SIG-M5 (cell line): ENCODE data around the gene SSX7.
"Not testable (repeated sequence)": the region's sequence is repeated elsewhere in the genome, so short reads cannot be mapped to it uniquely, and the experiment has no call there.

Source experiments
- DNase-seq: peaks from one replicate; lab custom pipeline; 2025; lab: John Stamatoyannopoulos, UW

SSX7 gene, protein sequence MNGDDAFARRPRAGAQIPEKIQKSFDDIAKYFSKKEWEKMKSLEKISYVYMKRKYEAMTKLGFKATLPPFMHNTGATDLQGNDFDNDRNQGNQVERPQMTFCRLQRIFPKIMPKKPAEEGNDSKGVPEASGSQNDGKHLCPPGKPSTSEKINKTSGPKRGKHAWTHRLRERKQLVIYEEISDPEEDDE

GRCh38 chrX:52654800-52655199, at the start of gene SSX7:
SSX7 (minus strand) TSS chrX:52654900; CDS start chrX:52653472, 1,428 bp downstream.
- DNase-seq, result not testable (repeated sequence)

- not testable (repeated sequence) for DNase-seq
Measured at GRCh38 chrX:52692034-52692433, 37.3 kb upstream of the SSX7 start.

GRCh38 chrX:52662218-52662617, 7.5 kb upstream of the SSX7 start:
- DNase-seq, result not testable (repeated sequence)

- not testable (repeated sequence) for DNase-seq
Measured at GRCh38 chrX:52655475-52655874, 775 bp upstream of the SSX7 start.

DNA sequence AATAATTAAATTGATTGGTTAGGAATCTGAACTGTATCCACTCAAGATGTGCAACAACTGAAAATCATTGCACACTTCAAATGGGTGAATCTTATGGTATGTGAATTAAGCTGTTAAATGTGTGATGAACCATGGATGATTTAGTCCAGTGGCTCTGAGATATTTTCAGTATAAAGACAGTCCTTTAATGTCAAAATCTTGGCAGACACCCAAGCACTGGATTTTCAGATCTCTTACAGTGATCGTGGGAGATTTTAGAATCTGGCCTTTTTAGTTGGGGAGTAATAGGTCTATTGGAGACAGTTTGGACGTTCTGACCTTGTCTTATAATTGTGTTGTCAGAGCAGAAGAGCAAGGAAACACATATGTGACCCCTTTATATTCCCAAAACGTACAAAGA, 4.0 kb downstream of the SSX7 start:
- not testable (repeated sequence) for DNase-seq

- DNase-seq, result not testable (repeated sequence)
Measured at GRCh38 chrX:52648956-52649355, 5.7 kb downstream of the SSX7 start.

DNA sequence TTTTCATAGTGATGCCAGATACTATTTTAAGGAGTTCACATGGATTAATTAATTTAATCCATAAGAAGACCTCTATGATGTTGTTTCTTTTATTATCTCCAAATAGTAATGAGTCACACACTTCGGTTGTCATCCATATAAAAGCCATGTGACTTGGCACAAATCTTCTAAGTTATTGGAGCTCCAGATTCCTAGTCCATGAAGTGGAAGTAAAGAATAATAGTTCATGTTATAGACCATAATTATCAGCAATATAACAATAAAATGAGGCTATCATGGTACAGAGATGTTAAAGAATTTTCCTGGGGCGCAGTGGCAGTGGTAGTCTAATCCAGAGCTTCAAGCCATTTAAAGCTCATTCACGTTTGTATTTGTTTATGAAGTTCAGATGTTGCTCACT, 26.2 kb downstream of the SSX7 start:
- DNase-seq, result not testable (repeated sequence)

GRCh38 chrX:52620661-52621060, 34.0 kb downstream of the SSX7 start:
- not testable (repeated sequence) for DNase-seq

GRCh38 chrX:52608961-52609360, 45.7 kb downstream of the SSX7 start:
- no peak for DNase-seq

DNA sequence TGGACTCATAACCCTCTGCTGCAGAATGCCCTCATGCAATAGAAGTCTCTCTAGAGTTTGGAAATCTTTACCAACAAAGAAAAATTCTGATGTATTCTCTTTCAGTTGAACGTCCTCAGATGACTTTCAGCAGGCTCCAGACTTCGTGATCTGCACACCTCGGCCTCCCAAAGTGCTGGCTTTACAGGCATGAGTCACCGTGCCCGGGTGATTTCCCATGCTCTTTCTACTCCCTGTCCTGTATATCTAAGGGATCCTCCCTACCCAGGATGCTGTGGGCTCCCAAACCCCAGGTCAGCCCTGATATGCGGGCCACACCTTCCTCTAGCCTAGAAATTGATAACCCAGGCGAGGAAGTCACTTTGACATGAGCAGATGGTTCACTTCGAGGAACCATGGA, 51.5 kb downstream of the SSX7 start:
- DNase-seq, result not testable (repeated sequence)

DNA sequence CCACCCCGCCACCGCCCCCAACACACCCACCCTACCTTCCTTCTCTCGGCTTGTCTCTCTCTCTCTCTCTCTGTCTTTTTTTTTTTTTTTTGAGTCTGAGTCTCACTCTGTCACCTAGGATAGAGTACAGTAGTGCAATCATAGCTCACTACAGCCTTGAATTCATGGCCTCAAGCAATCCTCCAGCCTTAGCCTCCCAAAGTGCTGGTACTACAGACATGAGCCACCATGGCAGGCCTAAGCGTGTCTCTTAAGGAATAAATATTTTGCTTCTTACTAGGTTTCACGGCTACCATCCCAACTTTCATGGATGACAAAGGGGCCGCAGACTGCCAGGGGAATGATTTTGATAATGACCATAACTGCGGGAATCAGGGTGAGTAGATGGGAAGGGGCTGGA, 55.8 kb downstream of the SSX7 start:
- DNase-seq, result no peak

DNA sequence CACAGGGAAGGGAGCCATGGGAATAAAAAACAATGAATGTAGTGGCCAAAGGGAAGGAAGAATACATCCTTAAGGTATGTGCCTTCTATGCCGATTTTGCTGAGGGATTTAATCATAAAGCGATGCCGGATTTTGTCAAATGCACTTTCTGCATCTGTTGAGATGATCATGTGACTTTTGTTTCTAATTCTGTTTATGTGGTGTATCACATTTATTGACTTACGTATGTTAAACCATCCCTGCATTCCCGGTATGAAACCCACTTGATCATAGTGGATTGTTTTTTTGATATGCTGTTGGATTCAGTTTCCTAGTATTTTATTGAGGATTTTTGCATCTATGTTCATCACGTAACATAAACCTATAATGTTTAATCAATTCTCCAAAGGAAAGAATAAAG, 60.0 kb downstream of the SSX7 start:
- no peak for DNase-seq
